Suprapubic skin (tissue), 4 donors: ENCODE data around the gene TSSK2. TPM values are rescaled to one million over a fixed set of nuclear protein-coding genes. Genes with fewer than 3 reads are reported as not detected.

Source experiments
- DNase-seq, 2 donors: peaks; one replicate each; pipeline ENCODE4 v3.0.0-alpha.2; 2019; ENCODE audit warnings: low spot score in 2 of 2
- H3K27ac ChIP-seq: fragments of 200-600 bp; sonication (generic); one replicate; pipeline ENCODE4 v1.5.1; 2019
- H3K27me3 ChIP-seq: fragments of 200-600 bp; sonication (generic); one replicate; pipeline ENCODE4 v1.5.1; 2019
- H3K36me3 ChIP-seq: fragments of 200-600 bp; sonication (generic); one replicate; pipeline ENCODE4 v1.5.1; 2019
- H3K4me1 ChIP-seq: fragments of 200-600 bp; sonication (generic); one replicate; pipeline ENCODE4 v1.5.1; 2019
- H3K4me3 ChIP-seq: fragments of 200-600 bp; sonication (generic); one replicate; pipeline ENCODE4 v1.5.1; 2019; ENCODE audit warnings: mild to moderate bottlenecking
- H3K9me3 ChIP-seq: fragments of 200-600 bp; sonication (generic); one replicate; pipeline ENCODE4 v1.5.1; 2019
- EP300 ChIP-seq: sonication (generic); formaldehyde crosslinking; IDR thresholded peaks from one replicate; pipeline ENCODE4 v1.6.1; 2017; ENCODE audit warnings: antibody characterized with exemption
- POLR2A ChIP-seq, 2 donors: fragments of 450-650 bp; IDR thresholded peaks; one replicate each; pipeline ENCODE4 v1.6.1; 2017; ENCODE audit warnings: antibody characterized with exemption in 2 of 2, mild to moderate bottlenecking in 2 of 2, moderate library complexity in 2 of 2
- POLR2AphosphoS5 ChIP-seq, 3 donors: sonication (generic); formaldehyde crosslinking; IDR thresholded peaks; one replicate each; pipeline ENCODE4 v1.6.1; 2017; ENCODE audit warnings: antibody characterized with exemption in 3 of 3
- WGBS: methylation state at CpG from one replicate; pipeline ENCODE4 v1.1.5; 2018; 5-methylcytosine and 5-hydroxymethylcytosine counted together
- total RNA-seq, 4 donors: library from RNA; depleted of rRNA; stranded (reverse); fragments of >200 nt; gene quantifications; one replicate each; pipeline ENCODE4 v1.1.0, GENCODE V29; 2016
- TF ChIP-seq, protein P1 (sequence below), 2 donors: fragments of 200-600 bp in 1 of 2; fragments of 450-650 bp in 1 of 2; sonication (generic) in 1 of 2; IDR thresholded peaks; one replicate each; pipeline ENCODE4 v1.5.1; 2016 to 2019; ENCODE audit warnings: antibody characterized with exemption in 2 of 2, mild to moderate bottlenecking in 1 of 2, moderate library complexity in 1 of 2

Gene TSSK2
- total RNA-seq, 4 donors from 2014 or later, result not detected

GRCh38 chr22:19121631-19122142 is 9.4 kb upstream of the TSSK2 start:
- TF ChIP-seq EP300 (no peak), POLR2A (IDR thresholded peaks at IDR 0.05) (no peak), POLR2AphosphoS5 (IDR thresholded peaks at IDR 0.05) (no peak)
- TF ChIP-seq, protein P1, sequence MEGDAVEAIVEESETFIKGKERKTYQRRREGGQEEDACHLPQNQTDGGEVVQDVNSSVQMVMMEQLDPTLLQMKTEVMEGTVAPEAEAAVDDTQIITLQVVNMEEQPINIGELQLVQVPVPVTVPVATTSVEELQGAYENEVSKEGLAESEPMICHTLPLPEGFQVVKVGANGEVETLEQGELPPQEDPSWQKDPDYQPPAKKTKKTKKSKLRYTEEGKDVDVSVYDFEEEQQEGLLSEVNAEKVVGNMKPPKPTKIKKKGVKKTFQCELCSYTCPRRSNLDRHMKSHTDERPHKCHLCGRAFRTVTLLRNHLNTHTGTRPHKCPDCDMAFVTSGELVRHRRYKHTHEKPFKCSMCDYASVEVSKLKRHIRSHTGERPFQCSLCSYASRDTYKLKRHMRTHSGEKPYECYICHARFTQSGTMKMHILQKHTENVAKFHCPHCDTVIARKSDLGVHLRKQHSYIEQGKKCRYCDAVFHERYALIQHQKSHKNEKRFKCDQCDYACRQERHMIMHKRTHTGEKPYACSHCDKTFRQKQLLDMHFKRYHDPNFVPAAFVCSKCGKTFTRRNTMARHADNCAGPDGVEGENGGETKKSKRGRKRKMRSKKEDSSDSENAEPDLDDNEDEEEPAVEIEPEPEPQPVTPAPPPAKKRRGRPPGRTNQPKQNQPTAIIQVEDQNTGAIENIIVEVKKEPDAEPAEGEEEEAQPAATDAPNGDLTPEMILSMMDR (IDR thresholded peaks at IDR 0.05), result no peak
- no peaks in the 10 kb centered on the region for H3K27me3 ChIP-seq
- 0% methylated on average over 4 of the region's 47 CpGs for WGBS
- no peaks in the 10 kb centered on the region for H3K9me3 ChIP-seq
- DNase-seq, result peak in 1 of 2 donors; percentile 86
- no peaks in the 10 kb centered on the region for H3K36me3 ChIP-seq
- peak overlapping the region; percentile 96 for H3K27ac ChIP-seq
- peak overlapping the region; percentile 98 for H3K4me3 ChIP-seq
- peaks cover 59% of the 10 kb centered on the region for H3K4me1 ChIP-seq

DNA sequence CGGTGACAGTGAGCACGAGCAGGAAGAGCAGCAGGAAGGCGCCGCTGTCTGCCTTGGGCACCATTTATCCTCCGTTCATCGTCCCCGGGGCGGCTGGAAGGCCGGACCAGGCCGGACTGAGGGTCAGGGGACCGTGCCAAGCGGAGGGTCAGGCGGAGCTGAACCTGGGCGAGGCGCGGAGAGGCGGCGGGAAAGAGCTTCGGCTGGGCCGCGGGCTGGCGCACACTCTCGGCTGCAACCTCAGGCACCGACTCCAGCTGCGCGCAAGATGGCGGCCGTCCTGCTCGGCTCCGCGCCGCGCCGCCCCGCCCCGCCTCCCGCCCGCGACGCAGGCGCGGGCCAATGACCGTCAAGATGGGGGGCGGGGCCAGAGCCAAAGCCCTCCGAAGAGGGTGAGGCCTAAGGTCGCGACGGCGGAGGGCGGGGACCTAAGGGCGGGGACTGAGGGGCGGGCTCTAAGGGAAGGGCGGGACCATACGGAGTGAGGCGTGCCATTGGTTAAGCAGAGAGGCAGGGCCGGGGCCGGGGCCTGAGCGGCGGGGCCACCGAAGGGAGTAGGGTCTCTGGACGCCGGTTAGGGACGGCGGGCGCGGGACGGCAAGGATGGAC is 8.9 kb upstream of the TSSK2 start, which contains the start of gene DGCR2:
DGCR2 (minus strand) TSS at position 270 of the 609 bp plus-strand sequence; CDS start at position 64, 206 bp downstream.
- peaks cover 59% of the 10 kb centered on the region for H3K4me1 ChIP-seq

GRCh38 chr22:19122752-19123492 is 8.2 kb upstream of the TSSK2 start:
- no peak for TF ChIP-seq POLR2AphosphoS5 (IDR thresholded peaks at IDR 0.05)
- TF ChIP-seq EP300, result no peak
- TF ChIP-seq, protein P1 (IDR thresholded peaks at IDR 0.05), result no peak
- TF ChIP-seq POLR2A (IDR thresholded peaks at IDR 0.05), result no peak
- peaks cover 59% of the 10 kb centered on the region for H3K4me1 ChIP-seq
- 21% methylated on average over 27 of the region's 27 CpGs for WGBS

More for the DNA sequence above, 8.9 kb upstream of the TSSK2 start, which contains the start of gene DGCR2:
- Histone ChIP-seq H3K4me3 (peak within 1 kb of the TSS; percentile 98), H3K9me3 (no peaks in the 10 kb centered on the region), H3K27me3 (no peaks in the 10 kb centered on the region), H3K27ac (peak within 1 kb of the TSS; percentile 96), H3K36me3 (no peaks in the 10 kb centered on the region)
- WGBS, result 3% methylated on average over 12 of the region's 67 CpGs
- TF ChIP-seq EP300, result no peak
- TF ChIP-seq POLR2AphosphoS5 (IDR thresholded peaks at IDR 0.05), result peak in 1 of 3 donors; percentile 77
- TF ChIP-seq, protein P1 (IDR thresholded peaks at IDR 0.05), result no peak
- TF ChIP-seq POLR2A (IDR thresholded peaks at IDR 0.05), result peak; percentile 28 to 50
- peak; percentile 98 to 99 for DNase-seq

DNA sequence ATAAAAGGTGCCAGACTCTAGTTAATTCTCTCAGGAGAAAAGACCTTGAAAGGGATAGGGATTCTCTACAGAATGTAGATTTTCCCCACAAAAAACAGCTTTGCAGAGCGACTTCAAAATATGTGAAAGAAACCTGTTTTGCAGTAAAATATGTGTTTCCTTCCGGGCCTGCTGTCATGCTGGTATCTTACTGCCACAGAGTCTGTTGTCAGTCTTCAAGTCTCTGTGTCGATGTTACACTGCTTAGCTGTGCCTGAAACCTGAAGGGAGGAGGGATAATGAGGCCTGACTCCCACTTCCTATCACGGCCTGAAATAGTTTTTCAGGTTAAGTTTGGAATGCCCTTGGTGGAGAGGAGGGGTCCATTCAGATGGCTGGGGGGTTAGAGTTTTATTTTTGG is 7.2 kb upstream of the TSSK2 start:
- TF ChIP-seq POLR2AphosphoS5 (IDR thresholded peaks at IDR 0.05) (no peak), EP300 (no peak), POLR2A (IDR thresholded peaks at IDR 0.05) (no peak)
- TF ChIP-seq, protein P1 (IDR thresholded peaks at IDR 0.05), result no peak
- DNase-seq, result no peak
- H3K4me3 ChIP-seq, result no peak overlapping the region
- WGBS, result 90% methylated on average over 4 of the region's 4 CpGs
- H3K27ac ChIP-seq, result no peak overlapping the region
- H3K27me3 ChIP-seq, result no peaks in the 10 kb centered on the region
- no peaks in the 10 kb centered on the region for H3K36me3 ChIP-seq
- no peaks in the 10 kb centered on the region for H3K9me3 ChIP-seq
- peaks cover 56% of the 10 kb centered on the region for H3K4me1 ChIP-seq

More at GRCh38 chr22:19122752-19123492, 8.2 kb upstream of the TSSK2 start:
- Histone ChIP-seq H3K27me3 (no peaks in the 10 kb centered on the region), H3K27ac (peak overlapping the region; percentile 96), H3K4me3 (peak overlapping the region; percentile 98), H3K36me3 (no peaks in the 10 kb centered on the region), H3K9me3 (no peaks in the 10 kb centered on the region)
- DNase-seq, result no peak

- Histone ChIP-seq H3K4me1 (peaks cover 53% of the 10 kb centered on the region), H3K27ac (no peak overlapping the region), H3K4me3 (no peak overlapping the region), H3K9me3 (no peaks in the 10 kb centered on the region), H3K36me3 (no peaks in the 10 kb centered on the region), H3K27me3 (no peaks in the 10 kb centered on the region)
- TF ChIP-seq, protein P1 (IDR thresholded peaks at IDR 0.05), result no peak
- no peak for TF ChIP-seq POLR2A (IDR thresholded peaks at IDR 0.05)
- no peak for TF ChIP-seq POLR2AphosphoS5 (IDR thresholded peaks at IDR 0.05)
- TF ChIP-seq EP300, result no peak
- WGBS, result 88% methylated on average over 4 of the region's 4 CpGs
- peak in 1 of 2 donors; percentile 51 for DNase-seq
Observed at GRCh38 chr22:19124377-19124776, 6.7 kb upstream of the TSSK2 start.
